IPS DF 19.7 (cell line): ENCODE results near the gene FAM219A.

Source experiments
- DNase-seq: peaks from one replicate; pipeline ENCODE4 v3.0.0-alpha.2; 2013; ENCODE audit warnings: low read depth, low spot score

Gene FAM219A

DNA sequence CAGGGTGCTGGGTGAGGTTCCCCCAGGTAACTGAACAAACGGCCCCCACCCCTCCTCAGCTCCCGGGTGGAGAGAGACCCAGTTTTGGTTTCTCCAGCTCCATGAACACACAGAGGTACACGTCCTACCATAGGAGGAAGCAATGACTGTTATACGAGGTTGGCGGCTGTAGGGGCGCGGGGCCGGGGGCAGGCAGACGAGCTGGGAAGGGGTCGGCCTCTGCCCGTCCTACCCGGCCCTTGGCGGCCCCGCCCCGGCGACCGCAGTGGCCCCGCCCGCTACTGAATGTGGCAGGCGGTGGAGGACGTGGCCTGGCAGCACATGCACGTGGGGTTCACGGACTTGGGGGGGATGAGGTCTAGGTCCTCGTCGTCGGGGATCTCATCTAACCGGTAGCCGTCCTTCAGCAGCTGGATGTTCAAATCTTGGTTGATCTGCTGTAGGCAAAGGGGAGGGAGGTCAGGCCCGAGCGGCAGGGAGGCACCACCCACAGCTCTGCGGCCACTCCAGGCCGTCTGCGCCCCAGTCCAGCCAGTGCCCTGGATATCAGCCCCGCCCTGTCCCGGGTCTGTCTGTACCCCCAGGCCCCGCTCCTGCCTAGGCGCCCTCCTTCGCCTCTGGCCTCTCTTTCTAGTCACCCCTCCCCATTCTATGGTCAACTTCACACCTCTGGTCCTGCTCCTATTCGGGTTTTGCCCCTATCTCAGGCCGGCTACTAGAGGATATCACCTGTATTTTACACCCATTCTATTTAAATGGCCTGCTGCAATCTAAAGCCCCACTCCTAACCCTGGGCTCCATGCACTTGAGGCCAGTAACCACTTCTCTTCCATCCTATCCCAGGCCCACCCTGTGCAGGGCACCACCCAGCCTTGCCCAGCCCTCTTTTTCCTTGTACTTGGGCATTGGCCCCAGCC lies 57.4 kb downstream of the FAM219A start:
- no peak for DNase-seq

GRCh38 chr9:34400275-34400674 lies 58.1 kb downstream of the FAM219A start:
- no peak for DNase-seq

GRCh38 chr9:34399729-34400128 lies 58.6 kb downstream of the FAM219A start:
- DNase-seq, result no peak

DNA sequence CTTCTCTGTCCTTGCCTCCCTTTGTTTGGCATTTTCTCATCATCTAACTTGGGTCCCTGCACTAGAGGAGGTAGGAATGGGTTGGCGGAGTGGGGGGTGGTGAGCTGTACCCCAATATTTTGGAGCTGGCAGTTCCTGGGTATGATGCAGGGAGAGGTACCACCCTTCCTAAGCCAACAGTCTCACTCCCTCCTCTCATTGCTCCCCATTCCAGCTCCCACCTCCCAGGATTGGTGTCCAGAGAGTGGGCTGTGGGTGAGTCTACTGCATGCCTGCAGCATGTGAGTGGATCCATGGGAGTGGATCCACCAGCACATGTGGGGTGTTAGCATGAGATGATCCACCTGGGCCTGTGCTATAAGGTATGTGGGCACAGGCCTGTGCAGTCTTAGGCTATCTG lies 59.5 kb downstream of the FAM219A start:
- DNase-seq, result no peak

DNA sequence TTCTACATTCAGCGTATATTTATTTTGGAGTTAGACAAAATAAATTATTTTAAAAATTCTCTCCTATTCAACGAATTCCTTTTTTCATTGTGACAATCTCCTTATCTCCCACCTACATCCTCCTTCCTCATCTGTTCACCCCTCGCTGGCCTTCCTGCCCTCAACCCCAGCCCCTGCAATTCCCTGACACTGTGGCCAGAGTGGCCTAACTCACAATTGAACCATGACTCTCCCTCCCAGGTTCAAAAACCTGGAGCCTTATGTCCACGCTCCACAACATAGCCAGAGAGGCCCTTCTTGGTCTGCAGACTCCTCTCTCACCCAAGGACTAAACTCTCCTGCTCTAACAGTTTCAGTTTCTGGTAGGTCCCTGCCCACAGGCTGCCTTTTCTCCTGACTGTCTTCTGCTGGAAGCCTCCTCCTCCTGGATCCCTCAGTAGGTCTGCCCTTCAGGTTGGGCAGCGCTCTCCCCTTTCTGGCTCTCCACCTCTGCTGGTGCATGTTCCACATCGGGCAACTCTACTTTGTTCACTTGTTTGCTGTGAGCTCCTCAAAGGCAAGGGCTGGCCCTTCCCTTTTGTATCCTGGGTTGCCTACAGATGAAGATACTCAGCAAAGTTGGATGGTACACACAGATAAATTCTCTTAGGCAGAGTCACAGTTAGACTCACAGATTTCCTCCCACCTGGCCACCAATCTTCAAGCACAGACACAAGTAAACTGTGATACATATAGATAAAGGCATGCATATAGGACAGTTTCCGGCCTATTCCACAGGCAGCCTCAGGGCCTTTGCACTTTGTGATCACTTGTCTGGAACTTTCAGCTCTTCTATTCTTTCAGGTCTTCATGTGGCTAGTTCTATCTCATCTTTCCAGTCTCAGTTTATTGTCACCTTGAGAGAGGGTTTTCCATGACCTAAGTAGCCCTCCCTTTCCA lies 61.8 kb downstream of the FAM219A start:
- no peak for DNase-seq

GRCh38 chr9:34392511-34392910 lies 65.9 kb downstream of the FAM219A start:
- DNase-seq, result no peak

DNA sequence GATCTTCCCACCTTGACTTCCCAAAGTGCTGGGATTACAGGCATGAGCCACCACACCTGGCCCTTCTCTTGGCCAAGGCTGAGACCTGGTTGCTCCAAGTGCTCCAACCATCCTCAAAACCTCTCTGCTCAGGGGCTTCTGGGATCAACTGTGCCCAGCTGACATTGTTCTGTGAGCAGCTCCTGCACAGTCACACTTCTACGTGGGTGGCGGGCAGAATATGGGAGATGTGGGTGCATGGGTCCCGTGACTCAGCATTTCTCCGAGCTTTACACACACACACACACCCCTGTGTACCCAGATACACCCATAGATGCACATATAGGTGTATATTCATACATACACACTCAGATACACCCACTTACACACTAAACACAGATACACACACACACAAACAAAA lies 71.1 kb downstream of the FAM219A start:
- DNase-seq, result no peak

- no peak for DNase-seq
These were observed 71.7 kb downstream of the FAM219A start for GRCh38 chr9:34386656-34387055.

DNA sequence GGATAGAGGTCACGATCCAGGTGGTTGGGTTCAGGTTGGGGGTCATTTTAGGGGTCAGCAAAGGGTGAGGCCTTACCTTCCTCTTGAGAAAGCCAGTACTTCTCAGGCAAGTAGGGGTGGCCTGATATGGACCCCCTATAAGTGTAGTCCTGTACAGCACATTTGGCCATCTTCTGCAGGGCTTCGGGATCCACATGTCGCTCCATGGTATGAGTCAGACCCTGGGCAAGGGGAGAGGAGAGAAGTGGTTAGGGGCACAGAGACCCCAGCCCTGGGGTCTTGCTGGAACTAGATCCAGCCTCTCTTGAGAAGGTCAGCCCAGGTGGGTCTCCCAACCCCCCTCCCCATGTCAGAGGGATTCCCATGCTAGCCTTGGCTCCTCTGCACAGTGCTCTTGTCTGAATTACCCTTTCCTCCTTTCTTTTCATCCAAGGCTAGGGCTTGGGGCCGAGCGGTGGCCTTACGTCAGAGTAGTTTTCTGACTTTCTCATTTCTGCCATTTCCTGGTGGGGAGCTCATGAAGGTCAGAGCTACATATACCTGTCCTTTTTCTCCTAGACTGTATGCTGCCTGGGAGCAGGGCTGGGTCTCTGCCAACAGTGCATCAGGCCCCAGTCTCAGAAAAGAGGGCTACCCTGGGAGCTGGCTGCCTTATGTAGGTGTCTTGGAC lies 72.7 kb downstream of the FAM219A start:
- DNase-seq, result no peak

- no peak for DNase-seq
These were observed 73.8 kb downstream of the FAM219A start for GRCh38 chr9:34384368-34385165.

- DNase-seq, result no peak
These were observed 74.5 kb downstream of the FAM219A start for GRCh38 chr9:34383904-34384303.

GRCh38 chr9:34382879-34383278 lies 75.5 kb downstream of the FAM219A start:
- DNase-seq, result no peak

DNA sequence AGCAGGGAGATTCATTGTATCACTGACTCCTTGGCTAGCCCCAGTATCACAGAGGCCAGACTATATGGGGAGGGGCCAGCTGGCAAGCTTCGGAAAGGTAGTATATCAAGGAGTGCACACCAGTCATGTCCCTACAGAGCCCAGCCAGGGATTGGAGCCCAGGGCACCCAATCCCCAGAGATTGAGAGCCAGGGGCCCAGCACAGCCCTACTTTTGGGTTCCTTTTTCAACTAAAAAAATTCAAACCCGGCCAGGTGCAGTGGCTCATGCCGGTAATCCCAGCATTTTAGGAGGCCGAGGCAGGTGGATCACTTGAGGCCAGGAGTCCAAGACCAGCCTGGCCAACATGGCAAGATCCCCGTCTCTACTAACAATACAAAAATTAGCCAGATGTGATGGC lies 76.3 kb downstream of the FAM219A start:
- no peak for DNase-seq

DNA sequence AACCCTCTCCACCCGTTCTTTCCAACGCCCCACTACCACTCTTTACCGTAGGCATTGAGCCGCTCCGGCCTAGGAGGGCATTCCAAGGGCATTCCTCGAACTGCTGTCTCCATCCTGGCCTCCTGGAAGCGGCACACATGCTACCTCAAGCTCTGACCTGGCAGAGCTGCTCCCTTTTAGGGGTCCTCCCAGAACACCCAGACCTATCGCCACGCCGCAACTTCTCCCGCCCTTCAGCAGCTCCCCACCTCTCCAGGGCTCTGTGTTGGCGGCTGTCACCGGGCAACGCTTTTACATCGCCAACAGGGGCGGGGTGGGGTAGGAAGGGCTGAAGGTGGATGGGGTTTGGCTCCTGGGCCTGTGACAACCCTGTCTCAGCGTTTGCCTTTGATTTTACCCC lies 77.0 kb downstream of the FAM219A start:
- no peak for DNase-seq

GRCh38 chr9:34380511-34381315 lies 77.7 kb downstream of the FAM219A start:
- no peak for DNase-seq

GRCh38 chr9:34380034-34380510 lies 78.3 kb downstream of the FAM219A start:
- DNase-seq, result no peak

- no peak for DNase-seq
These were observed 78.9 kb downstream of the FAM219A start for GRCh38 chr9:34379334-34380033.

- no peak for DNase-seq
These were observed 79.9 kb downstream of the FAM219A start for GRCh38 chr9:34378376-34379060.

- no peak for DNase-seq
These were observed 81.0 kb downstream of the FAM219A start for GRCh38 chr9:34377404-34377746.
